Right cardiac atrium (tissue), 5 donors: ENCODE data around the gene TALDO1. TPM values are rescaled to one million over a fixed set of nuclear protein-coding genes. Genes with fewer than 3 reads are reported as not detected.

ENCODE experiments used
- ATAC-seq, 2 donors: fragments of 200-7000 bp; cut with Tn5 transposase; one replicate each; pipeline versions ENCODE4 v1.8.0 to v1.9.1; 2020; ENCODE audit warnings: moderate library complexity in 2 of 2, mild to moderate bottlenecking in 1 of 2
- DNase-seq, 3 donors: peaks; one replicate each; pipeline ENCODE4 v3.0.0-alpha.2; 2020
- H3K27ac ChIP-seq: one replicate; pipeline ENCODE4 v1.5.1; 2013; ENCODE audit warnings: mild to moderate bottlenecking, low read length, control low read depth, moderate library complexity
- H3K27me3 ChIP-seq: one replicate; pipeline ENCODE4 v1.6.1; 2013; ENCODE audit not compliant: control insufficient read depth, insufficient read depth
- H3K4me1 ChIP-seq: one replicate; pipeline ENCODE4 v1.6.1; 2013; ENCODE audit warnings: low read length; ENCODE audit not compliant: control insufficient read depth, insufficient read depth
- H3K4me3 ChIP-seq: one replicate; pipeline ENCODE4 v1.5.1; 2013; ENCODE audit warnings: low read length, control low read depth
- H3K9me3 ChIP-seq: one replicate; pipeline ENCODE4 v1.6.1; 2013; ENCODE audit warnings: low read length; ENCODE audit not compliant: control insufficient read depth
- WGBS: extraction: QIAGEN DNeasy Blood & Tissue Kit; methylation state at CpG from one replicate; pipeline ENCODE4 v1.1.7; 2013; 5-methylcytosine and 5-hydroxymethylcytosine counted together
- intact Hi-C, 4 donors: fragments of 100-400 bp; cut with DNase I; formaldehyde crosslinking; loops; one replicate each; pipeline versions ENCODE4 v1.11.0 to v1.14.0; 2022 to 2023
- long read RNA-seq, 4 donors: library from polyadenylated mRNA; unstranded; transcript quantifications; one replicate each; pipeline ENCODE4 v2.0.0, GENCODE V29; 2020 to 2021
- polyA plus RNA-seq: library from polyadenylated mRNA; stranded (reverse); fragments of 200-250 nt; gene quantifications from one replicate; pipeline ENCODE4 v1.2.3, GENCODE V29; 2013
- total RNA-seq, 4 donors: library from RNA; stranded (reverse); fragmentation: NEBNext Ultra II Directional; extraction: Animal tissue kit (Norgen Biotek cat#: 25700); gene quantifications; one replicate each; pipeline ENCODE4 v1.2.1, GENCODE V29; 2021
- donor health status: healthy with polysubstance abuse.
- donor health status: DM: no; HTN: yes; CAD: no.
- donor health status: DM: no; HTN: no; CAD: no.
- donor health status: DM: no; HTN: yes; CAD: no; lungs with severe emphysema.
- donor health status: DM: yes; HTN: yes; CAD: no.

TALDO1 gene
- total RNA-seq (10 to 100 TPM; 84.7 to 99.9 (median 94.9) TPM), polyA plus RNA-seq (82.3 TPM)
- long read RNA-seq, donor 1, transcript TALDO1-201 (8 exons, 1,346 nt): major isoform, 106 of 111 reads
- long read RNA-seq, donor 1, partial matches to known transcripts: 2 of 111 reads
- long read RNA-seq, donor 1, other reads (novel, unspliced or antisense): 2 of 111 reads
- long read RNA-seq, donor 2, transcript TALDO1-201 (8 exons, 1,346 nt): major isoform, 86 of 93 reads
- long read RNA-seq, donor 2, partial matches to known transcripts: 6 of 93 reads
- long read RNA-seq, donor 2, other reads (novel, unspliced or antisense): 1 of 93 reads
- long read RNA-seq, donor 3, transcript TALDO1-201 (8 exons, 1,346 nt): major isoform, 216 of 230 reads
- long read RNA-seq, donor 3, partial matches to known transcripts: 8 of 230 reads
- long read RNA-seq, donor 3, other reads (novel, unspliced or antisense): 5 of 230 reads
- long read RNA-seq, donor 4, transcript TALDO1-201 (8 exons, 1,346 nt): major isoform, 86 of 95 reads
- long read RNA-seq, donor 4, partial matches to known transcripts: 8 of 95 reads
- long read RNA-seq, donor 4, other reads (novel, unspliced or antisense): 1 of 95 reads

DNA sequence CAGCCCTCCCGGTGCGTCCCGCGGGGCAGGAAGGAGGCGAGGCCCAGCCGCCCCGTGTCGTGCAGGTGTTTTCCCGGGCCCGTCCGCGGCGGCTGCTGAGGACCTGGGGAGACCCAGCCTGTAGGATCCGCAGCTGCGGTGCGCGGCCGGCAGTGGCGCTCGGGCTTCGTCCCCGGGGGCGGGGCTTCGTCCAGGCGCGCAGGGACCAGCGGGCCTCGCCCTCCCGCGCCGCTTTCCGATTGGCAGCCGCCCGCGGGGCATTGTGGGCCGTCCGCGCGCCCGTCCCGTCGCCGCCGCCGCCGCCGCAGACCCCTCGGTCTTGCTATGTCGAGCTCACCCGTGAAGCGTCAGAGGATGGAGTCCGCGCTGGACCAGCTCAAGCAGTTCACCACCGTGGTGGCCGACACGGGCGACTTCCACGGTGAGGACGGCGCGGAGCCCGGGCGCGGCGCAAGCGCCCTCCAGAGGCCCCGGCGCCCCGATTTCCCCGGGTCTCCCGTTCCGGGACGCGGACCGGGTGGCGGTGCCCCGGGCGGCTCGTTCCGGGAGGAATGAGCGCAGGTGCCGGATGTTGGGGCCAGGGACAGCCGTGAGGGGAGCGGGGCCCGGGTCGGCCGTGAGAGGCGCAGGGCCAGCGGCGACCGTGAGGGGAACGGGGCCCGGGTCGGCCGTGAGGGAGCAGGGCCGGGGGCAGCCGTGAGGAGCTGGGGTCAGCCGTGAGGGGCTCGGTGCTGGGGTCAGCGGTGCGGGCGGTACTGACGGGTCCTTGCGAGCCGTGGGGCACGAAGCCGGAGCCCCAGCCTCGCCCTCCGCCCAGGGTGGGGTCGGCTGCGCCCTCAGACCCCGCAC is at the start of gene TALDO1:
TSS of gene TALDO1 (plus strand) at position 307 of the 849 bp plus-strand sequence. CDS start at position 325, 18 bp downstream.
- intact Hi-C loops: no loop called here
- ATAC-seq (peak; percentile 98), DNase-seq (peak; percentile 93 to 97 (median 97))
- Histone ChIP-seq H3K27ac (peak within 1 kb of the TSS; percentile 85), H3K9me3 (no peaks in the 10 kb centered on the region), H3K4me1 (no peaks in the 10 kb centered on the region), H3K27me3 (no peaks in the 10 kb centered on the region), H3K4me3 (peak within 1 kb of the TSS; percentile 95)
- WGBS: under 1% methylated on average over 112 of the region's 112 CpGs

DNA sequence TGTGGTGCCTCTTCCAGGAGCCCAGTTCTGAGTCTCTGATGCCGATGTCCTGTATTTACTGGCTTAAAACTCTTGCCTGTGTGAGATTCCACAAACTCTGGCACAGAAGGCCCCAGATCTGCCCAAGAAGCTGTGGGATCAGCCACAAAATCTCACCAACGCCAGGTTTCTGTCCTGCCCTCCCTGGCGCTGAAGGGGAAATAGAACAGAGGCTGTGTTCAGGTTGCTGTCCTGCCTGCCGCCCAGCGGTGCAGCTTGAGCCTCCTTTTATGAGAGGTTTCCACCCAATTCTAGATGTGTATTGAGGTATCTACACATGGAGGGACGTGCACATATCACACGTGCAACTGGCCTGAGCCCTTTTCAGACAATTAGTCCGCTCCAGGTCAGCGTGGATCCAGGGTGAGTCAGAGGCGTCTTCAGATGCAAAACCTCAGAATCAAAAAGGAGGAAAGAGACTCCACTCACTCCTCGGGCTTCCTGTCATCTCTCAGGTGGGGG is 49.4 kb upstream of the TALDO1 start:
- ATAC-seq: no peak
- H3K27me3 ChIP-seq: no peaks in the 10 kb centered on the region
- no peak overlapping the region for H3K27ac ChIP-seq
- H3K9me3 ChIP-seq: no peaks in the 10 kb centered on the region
- H3K4me3 ChIP-seq: no peak overlapping the region
- H3K4me1 ChIP-seq: peaks cover 6% of the 10 kb centered on the region
- intact Hi-C loops: no loop called here
- DNase-seq: peak in 1 of 3 donors; percentile 21
- 80% methylated on average over 11 of the region's 11 CpGs for WGBS

DNA sequence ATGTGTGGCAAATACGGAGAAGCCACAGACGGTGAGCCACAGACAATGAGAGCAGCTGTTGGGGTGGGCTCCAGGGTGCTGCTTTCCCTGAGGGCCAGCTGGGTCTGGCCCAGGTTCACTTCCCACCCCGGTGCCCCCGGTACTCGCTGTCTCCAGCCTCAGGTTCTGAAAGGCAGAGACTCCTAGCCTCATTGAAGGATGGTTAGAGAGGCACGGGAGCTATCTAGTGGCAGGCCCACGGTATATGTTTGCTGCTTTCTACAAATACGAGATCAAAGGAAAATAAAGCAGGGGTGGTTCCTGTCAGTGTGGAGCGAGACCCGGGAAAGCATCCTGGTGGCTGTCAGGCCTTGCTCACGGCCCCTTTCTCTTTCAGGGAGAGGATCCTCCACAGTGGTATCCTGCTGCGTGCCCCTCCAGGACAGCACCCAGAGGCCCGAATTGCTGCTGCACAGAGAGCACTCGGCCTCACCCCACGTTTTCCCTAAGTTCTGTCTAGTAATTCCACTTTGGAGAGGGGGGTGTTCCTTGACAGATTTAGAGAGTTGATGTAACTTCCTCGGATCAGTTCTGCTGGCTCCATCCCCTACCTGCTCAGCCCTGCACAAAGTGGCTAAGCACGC is 48.7 kb upstream of the TALDO1 start:
- 75% methylated on average over 17 of the region's 17 CpGs for WGBS
- Histone ChIP-seq H3K27ac (no peak overlapping the region), H3K27me3 (no peaks in the 10 kb centered on the region), H3K4me1 (peaks cover 6% of the 10 kb centered on the region), H3K9me3 (no peaks in the 10 kb centered on the region), H3K4me3 (no peak overlapping the region)
- ATAC-seq: no peak
- intact Hi-C loops: no loop called here
- DNase-seq: peak in 1 of 3 donors; percentile 22

DNA sequence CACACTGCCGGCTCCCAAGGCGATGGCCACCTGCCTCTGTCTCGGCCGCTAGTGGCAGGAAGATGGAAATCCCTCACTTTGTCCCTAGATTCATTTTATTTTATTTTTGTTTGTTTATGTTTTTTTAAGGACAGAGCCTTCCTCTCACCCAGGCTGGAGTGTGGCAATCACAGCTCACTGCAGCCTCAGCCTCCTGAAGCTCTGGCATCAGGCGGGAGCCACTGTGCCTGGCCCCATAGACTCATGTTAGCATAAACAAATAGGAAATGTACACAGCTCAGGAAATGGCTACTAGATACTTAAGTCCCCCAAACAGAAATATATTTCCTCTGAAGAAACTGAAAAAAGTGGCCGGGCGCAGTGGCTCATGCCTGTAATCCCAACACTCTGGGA is 48.2 kb upstream of the TALDO1 start:
- no peaks in the 10 kb centered on the region for H3K9me3 ChIP-seq
- intact Hi-C loops: no loop called here
- WGBS: 96% methylated on average over 7 of the region's 7 CpGs
- H3K4me1 ChIP-seq: peaks cover 2% of the 10 kb centered on the region
- no peak for ATAC-seq
- H3K27ac ChIP-seq: no peak overlapping the region
- peak in 1 of 3 donors; percentile 30 for DNase-seq
- no peak overlapping the region for H3K4me3 ChIP-seq
- no peaks in the 10 kb centered on the region for H3K27me3 ChIP-seq

DNA sequence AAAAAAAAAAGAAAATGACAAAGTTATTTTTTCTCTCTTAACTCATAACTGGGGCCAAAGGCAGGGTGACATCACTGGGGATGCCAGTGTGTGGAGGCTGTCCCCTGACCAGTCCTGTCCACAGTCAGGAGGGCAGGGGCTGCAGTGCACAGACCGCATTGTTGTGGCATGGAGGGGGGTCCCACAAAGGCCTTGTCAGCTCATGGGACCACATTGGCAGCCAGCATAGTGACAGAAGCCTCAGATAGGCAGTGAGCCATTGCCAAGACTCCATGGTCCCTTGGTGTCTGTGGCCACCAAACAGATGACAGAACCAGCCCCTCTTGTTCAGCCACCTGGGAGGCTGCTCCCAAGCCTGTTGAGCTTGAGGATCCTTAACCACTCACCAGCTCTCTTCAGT is 47.5 kb upstream of the TALDO1 start:
- H3K27me3 ChIP-seq: no peaks in the 10 kb centered on the region
- no peak for ATAC-seq
- intact Hi-C loops: no loop called here
- H3K9me3 ChIP-seq: no peaks in the 10 kb centered on the region
- no peaks in the 10 kb centered on the region for H3K4me1 ChIP-seq
- peak in 1 of 3 donors; percentile 18 for DNase-seq
- WGBS: 100% methylated on average over 1 of the region's 1 CpG
- no peak overlapping the region for H3K27ac ChIP-seq
- no peak overlapping the region for H3K4me3 ChIP-seq

DNA sequence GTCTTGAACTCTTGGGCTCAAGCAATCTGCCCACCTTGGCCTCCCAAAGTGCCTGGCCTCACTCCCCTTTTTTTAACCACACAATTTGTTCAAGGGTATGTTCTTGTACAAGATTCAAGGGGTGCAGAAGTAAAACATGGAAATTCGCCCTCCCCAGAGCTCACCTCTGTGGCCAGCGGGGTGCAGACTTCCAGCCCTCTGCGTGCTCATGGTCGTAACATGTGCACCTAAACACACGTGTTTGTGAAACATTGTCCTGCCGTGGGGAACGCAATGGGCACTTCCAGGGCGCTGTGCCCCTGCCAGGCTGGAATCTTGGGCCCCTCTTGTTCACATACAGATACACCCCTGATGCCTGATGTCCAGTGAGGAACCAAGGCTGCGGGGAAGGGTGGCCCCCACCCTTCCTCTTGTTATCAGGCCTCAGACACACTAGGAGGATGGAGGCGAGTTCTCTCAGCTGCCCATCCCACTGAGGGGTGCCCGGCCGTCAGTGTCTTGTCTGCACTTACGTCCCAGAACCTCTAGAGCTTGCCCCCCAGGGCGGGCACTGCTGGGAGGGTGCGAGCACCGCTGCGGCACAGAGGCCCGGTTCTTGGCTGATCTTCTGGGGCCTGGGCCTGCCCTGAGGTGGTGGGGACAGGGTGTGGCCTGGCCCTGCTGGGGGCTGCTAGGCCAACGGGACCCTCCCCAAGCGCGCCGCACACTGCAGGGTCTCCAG is 45.4 kb upstream of the TALDO1 start:
- 95% methylated on average over 22 of the region's 22 CpGs for WGBS
- Histone ChIP-seq H3K4me1 (no peaks in the 10 kb centered on the region), H3K27me3 (no peaks in the 10 kb centered on the region), H3K27ac (no peak overlapping the region), H3K9me3 (no peaks in the 10 kb centered on the region), H3K4me3 (no peak overlapping the region)
- intact Hi-C loops: no loop called here
- ATAC-seq (no peak), DNase-seq (peak in 1 of 3 donors; percentile 39)

DNA sequence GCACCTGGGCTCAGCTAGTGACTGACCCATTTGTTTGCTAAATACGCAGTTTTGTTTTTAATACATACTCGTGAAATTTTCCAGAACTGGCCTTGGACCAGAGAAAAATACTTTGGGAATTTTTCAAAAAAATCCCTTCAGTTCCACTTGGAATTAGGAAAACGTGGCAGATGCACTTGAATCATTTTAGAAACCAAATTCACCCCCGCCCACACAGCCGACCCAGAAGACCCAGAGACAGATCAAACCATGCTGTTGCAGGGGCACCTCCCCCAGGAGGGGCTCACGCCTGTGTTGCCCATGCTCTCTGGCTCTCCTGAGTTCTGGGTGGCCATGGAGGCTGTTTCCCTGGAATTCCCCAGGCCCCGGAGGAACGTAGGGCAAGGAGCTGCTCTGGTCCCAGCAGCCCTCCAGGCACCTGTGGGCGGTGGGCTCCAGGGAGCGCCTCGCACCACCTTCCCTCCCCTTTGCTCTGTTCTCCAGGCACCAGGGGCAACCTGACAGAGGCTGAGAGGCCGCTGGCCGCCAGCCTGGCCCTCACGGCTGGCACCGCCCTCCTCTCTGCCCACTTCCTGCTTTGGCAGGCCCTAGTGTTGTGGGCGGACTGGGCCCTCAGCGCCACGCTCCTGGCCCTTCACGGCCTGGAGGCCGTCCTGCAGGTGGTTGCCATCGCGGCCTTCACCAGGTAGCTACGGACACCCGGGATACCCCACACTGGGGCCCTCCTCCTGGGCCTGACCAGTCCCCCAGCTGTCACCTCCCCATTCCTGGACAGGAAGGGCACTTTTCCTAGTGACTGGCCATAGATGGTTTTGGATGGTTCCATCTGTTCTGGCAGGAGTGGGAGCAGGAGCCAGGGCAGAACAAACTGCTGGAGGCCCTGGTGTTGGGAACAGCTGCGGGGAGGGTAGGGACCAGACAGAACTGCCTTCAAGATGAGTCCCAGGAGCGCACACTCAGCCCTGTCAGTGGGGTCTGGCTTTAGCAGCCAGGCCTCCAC is 44.5 kb upstream of the TALDO1 start:
- no peak overlapping the region for H3K4me3 ChIP-seq
- intact Hi-C loops: no loop called here
- ATAC-seq: peak; percentile 4 to 15
- no peak overlapping the region for H3K27ac ChIP-seq
- H3K9me3 ChIP-seq: no peaks in the 10 kb centered on the region
- peak in 1 of 3 donors; percentile 70 for DNase-seq
- H3K27me3 ChIP-seq: no peaks in the 10 kb centered on the region
- 84% methylated on average over 26 of the region's 26 CpGs for WGBS
- no peaks in the 10 kb centered on the region for H3K4me1 ChIP-seq

DNA sequence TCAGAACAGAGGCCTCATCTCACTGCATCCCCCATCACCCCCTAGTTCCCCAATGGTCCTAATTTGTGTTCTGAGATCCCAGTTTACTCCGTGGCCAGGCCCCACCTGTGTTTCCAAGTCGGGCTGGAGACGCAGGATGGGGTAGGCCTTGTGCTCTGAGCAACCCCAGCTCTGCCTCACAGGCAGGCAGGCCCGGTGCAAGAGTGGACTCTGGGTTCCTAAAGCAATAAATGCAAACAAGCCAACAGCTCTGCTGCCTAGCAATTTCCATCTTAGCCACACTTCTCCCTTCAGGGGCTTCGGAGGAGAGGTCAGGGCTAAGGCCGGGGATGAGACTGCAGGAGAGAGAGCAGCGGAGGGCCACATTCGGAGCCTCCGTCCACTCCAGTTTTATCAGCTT is 43.8 kb upstream of the TALDO1 start:
- H3K9me3 ChIP-seq: no peaks in the 10 kb centered on the region
- intact Hi-C loops: no loop called here
- DNase-seq (peak in 1 of 3 donors; percentile 14), ATAC-seq (no peak)
- no peak overlapping the region for H3K27ac ChIP-seq
- H3K27me3 ChIP-seq: no peaks in the 10 kb centered on the region
- no peak overlapping the region for H3K4me3 ChIP-seq
- H3K4me1 ChIP-seq: no peaks in the 10 kb centered on the region
- 85% methylated on average over 9 of the region's 9 CpGs for WGBS

DNA sequence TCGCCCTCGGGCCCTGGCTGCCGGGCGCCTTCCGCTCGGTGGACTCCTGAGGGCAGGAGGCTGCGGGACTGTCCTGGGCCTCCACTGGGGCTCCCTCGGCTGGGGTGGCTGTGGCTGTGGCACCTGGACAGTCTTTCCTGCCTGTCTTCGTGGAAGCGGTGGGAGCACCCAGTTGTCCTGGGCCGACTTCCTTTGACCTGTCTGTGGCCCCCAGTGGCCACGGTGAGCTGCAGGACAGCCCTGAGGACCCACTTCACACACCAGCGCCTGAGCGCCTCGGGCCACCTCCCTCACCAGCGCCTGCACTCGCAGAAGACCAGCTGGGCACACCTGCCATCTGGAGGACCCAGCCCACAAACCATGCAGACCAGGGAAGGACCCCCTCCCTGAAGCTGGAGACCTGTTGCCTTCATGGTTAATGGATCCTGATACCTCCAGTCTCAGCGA is 43.0 kb upstream of the TALDO1 start:
- ATAC-seq (no peak), DNase-seq (peak in 2 of 3 donors; percentile 45 to 50)
- no peaks in the 10 kb centered on the region for H3K9me3 ChIP-seq
- intact Hi-C loops: no loop called here
- no peak overlapping the region for H3K4me3 ChIP-seq
- 88% methylated on average over 18 of the region's 18 CpGs for WGBS
- H3K27ac ChIP-seq: no peak overlapping the region
- H3K27me3 ChIP-seq: no peaks in the 10 kb centered on the region
- H3K4me1 ChIP-seq: no peaks in the 10 kb centered on the region
